HG02571 (cell line): ENCODE data around the gene LNX1.

ENCODE experiments used
- ATAC-seq: cut with Tn5 transposase; IDR thresholded peaks from one replicate; pipeline ENCODE4 v1.9.1; 2021; ENCODE audit warnings: mild to moderate bottlenecking, moderate library complexity; ENCODE audit not compliant: unreplicated experiment

LNX1 gene

DNA sequence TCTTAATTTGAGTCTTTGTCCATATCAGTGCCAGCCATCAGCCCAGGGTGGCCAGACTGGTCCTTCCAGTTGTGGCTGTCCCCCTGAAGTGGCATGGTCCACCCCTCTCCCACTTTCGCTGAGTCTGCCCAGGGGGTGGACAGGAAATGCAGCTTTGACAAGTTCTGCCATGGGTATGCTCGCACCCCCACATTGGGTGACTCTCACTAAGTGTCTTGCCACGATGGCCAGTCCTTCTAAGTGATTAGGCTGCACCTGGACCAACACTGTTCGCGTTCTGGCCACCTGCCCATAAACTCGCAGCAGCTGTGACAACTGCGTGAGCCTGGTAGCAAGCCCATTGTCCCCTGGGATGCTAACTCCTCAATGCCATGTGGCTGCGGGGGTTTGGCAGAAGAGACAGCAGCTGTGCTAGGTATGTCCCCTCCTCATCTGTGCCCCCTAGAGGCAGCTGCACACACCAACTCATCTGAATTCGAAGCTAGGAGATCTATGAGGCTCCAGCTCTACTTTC, 10.0 kb upstream of the LNX1 start:
- ATAC-seq = peak; percentile 66

DNA sequence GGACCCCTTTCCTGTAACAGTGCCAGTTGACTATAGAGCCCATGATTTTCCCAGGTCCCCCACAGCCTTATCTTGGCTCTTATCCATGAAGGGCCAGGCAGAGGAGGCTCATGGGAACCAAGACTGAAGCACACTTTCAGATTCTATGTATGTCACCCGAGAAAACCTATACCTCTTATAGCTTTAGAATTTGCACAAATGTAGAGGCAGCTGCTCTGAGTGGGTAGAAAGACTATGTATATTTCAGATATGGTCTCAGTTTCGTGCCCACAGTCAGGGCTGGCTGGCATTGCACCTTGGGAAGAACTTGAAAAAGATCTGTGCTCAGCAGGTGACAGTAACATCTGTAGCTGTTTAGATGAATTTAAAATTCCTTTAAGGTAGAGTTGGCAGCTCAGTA, 8.3 kb upstream of the LNX1 start:
- peak; percentile 62 for ATAC-seq

DNA sequence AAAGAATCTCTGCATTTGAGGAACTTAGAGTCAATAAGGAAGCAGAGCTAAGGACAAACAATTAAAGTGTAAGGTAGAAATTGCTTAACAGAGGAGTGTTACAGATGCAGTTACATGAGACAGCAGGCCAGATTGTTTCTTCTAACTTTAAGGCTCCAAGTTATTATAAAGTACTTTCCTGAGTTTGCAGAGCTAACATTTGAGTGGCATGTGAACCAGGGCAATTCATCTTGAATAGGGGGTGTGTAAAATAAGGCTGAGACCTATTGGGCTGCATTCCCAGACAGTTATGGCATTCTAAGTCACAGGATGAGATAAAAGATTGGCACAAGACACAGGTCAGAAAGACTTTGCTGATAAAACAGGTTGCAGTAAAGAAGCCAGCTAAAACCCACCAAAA, 7.6 kb upstream of the LNX1 start:
- ATAC-seq = no peak

DNA sequence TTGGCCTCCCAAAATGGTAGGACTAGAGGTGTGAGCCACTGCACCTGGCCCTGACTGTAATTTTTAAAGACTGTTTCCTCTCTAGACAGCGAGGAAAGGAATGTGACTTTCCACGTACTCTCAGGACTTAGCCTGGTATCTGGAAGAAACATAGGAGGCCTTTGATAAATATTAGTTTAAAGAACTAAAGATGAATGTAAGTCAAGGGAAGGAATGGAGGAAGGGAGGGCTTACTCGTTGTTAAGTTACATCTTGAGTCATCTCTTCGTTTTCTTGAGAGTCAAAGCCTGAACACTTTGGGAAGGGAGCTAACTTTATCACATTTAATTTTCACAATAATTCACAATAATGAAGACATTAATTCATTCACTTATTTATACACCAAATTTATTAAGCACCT, 7.2 kb upstream of the LNX1 start:
- ATAC-seq = no peak

DNA sequence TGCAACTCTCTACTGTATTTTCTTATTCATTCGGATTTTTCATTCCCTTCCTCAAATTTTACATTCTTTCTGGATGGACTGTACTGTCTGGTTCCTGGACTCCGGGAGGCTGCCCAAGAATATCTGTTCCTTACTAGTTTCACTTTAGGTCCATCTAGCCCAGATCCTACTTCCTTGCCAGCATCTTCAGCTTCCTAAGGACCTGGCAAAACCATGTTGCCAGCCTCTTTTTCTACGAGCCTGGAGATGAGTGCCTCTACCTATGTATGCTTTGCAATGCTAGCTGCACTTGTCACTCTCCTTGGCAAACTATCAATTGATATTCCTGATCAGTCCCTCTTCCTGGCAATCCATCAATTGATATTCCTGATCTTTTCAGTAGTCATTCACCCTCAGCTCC, 5.6 kb upstream of the LNX1 start:
- no peak for ATAC-seq

DNA sequence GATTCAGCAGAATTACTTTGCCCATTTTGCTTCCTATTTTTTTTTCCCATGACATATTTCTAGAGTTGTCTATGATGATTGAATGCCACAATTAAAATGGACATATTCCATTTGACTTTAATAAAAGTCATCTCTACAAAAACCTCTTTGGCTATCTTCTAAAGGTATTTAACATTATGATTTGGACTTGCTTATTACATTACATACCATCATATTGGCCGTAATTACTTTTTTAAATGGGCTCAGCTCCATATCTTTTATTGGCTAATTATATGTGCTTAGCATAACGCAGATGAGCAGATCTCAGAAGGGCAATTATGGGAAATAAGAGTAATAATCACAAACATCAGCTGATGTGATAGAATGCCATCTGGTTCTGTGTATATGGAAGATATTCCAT, 4.5 kb upstream of the LNX1 start:
- no peak for ATAC-seq

DNA sequence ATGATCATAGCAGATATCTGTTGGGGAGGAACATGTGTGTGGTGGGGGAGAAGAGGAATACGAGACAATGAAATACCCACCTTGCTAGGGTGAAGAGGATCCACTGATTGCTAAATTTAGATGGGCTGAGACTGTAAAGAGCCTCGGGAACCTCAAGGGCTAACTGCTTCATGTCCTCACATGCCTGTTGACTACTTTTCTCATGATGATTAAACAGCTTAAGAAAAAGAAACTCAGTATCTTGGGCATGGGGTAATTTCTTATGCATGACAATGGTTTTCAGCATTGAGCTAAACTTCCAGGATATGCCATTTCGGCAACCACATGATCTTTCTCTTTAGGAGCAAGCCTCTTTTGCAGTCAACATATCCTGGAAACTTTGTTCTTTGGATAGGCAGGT, 3.9 kb upstream of the LNX1 start:
- ATAC-seq = no peak

DNA sequence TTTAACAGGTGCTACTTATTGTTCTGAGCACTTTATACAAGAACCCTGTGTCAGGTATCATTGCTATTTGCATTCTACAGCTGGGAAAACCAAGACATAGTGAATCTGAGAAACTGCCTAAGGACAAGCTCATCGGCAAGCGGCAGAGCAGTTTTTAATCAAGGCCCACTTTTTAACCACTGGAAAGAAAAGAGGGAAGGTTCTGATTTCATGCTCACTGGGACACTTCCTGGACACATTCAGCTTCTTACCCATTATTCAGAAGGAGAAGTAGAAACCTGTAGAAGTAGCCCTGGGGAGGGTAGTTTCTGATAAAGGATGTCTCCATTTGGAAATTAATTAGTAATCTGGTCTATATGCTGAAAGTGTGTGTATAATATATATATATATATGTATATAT, 2.5 kb upstream of the LNX1 start:
- ATAC-seq = no peak

DNA sequence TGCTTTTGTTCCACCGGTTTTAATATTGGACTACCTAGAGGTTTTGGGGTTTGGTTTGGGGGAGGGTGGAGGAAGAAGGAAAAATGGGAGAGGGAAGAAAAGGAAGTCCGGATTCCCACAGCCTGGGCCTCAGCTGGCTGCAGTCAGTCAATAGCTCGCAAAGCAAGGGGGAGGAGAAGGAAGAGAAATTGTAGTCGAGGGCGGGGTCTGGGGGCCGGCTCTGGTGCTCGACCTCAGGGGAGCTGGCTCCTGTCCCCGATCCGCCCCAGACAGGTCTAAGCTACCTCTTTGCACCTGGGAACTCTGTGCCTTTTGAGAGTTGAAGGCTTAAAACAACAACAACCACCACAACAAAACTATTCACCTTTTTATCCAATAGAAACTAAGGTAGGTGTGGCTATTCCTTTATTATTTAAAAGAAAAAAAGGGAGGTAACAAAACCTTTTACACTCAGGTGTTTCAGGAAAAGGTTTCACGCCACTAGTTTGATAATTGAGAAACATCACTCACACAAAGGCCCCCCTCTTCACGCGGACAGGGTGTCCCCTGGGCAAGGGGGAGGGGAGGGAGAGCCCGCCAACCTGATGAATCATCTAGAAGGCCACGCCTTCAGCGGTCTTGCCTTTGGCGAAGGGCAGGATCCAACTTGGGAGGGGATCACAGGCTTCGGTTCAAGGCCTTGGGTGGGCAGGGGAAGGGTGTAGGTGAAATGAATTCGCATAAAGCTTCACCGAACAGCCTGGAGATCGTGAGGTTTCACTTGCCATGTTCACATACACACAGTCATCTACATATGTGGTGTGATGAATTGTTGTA, 1.6 kb upstream of the LNX1 start:
- no peak for ATAC-seq

DNA sequence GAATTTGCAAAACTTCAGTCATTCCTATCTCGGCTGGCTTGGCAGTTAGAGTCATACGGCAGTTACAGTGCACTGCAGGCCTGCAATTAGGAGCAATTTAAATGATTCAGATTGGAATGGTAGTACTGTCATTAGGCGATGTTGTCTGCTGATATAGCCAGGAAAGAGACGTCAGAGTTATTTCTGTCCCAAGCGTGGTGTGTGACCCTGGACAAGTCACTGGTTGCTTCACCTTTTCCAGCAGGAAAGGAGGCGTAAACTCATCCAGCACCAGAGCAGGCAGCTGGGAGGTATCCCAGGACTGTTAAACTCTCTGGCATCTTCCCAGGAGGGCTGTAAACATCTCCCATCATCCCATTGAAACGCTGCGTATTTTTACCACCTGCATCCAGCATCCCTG, 836 bp upstream of the LNX1 start:
- no peak for ATAC-seq

DNA sequence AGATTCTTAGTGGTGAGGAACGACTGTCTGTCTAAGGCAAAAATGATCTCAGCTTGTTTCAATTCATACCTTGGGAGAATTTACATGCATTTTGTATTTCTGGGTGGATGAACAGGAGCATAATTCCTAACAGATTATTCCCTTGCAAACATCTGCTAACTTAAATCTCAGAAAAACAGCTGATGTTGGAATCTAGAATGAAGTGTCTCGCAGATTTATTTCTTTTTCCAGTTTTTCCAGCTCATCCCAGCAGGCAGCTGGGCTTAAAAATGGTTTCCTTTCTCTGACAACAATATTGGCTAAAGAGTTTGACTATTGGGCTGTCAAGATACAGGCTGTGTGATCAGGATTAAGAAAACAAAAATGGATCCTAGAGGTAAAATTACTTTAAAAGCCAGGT, 1.1 kb downstream of the LNX1 start:
- ATAC-seq = no peak

DNA sequence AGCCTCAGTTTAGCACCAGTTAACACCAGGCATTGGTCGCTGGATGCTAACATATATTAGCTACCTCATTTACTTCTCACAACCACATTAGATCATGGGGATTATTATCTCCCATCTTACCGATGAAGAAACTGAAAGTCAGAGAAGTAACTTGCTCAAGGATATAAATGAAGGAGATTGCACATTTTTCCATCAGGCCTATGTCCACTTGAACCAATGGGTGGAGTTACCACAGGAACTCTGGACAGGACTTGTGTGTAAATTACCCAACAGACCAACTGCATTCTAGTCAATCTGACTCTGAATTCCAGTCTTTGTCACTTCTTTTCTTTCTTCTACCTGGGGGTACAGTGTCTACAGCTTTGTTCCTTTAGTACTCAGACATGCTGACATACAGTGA, 1.8 kb downstream of the LNX1 start:
- no peak for ATAC-seq

DNA sequence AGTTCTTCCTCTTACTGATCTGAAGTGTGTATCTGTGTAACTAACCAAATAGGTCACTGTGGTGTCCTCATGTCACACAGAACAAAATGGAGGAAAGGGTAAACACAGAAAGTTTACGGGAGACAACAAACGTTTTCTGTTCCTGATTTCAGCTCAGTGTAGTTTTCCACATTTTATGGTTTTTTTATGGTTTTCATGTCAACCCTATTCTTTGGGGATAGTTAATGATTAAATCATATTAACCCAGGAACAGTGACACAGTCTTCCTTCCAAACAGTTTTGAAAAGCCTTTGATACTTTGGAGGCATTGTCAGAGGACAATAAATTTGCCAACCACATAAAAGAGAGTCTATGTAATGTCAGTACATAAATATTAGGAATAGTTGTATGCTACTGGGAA, 4.2 kb downstream of the LNX1 start:
- ATAC-seq = no peak

DNA sequence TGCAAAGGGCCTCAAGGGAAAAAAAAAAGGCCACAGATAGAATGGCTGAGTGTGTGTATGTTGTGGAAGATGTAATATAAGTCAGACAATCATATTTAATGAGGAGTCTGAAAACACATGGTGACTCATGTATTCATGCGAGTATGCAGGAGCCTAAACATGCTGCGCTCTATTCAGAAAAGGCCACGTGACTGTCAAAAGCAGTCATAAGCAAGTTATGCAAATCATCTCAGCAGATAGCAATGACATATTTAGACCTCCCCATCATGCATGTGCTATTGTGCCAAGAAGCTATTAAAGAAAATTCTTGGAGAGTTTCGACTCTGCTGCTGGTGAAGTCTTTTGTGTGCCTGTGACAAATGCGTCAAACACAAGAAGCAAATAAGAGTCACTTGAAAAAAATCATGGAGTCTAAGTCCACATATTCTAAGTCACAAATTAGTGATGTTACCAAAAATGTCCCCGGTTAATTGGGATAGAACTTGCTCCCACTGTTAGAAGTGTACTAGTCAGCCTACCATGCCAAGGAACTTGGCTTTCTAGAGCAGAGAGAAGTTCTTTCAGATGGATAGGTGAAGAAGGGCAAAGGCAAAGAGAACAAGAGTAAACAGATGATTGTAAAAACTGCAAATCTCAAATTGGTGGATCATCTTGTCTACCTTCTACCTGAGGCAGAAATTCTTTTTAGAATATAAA, 5.0 kb downstream of the LNX1 start:
- ATAC-seq = no peak

DNA sequence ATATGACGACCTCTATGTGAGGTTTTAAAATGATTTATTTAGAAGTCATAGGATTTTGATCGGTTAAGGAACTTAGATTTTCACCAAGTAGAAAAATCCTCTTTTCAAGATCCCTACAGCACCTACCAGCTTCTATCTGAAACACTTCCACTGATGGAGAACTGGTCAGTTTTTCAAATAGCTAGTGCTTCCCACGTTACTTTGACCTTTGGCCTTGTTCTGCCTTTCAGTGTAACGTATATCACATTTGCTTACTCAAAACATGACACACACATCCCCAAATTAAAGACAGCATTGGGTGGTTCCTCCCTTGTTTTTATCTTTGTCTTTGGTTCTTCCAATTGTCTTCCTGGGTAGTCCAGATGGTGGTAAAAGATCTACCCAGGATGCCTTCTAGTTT, 6.6 kb downstream of the LNX1 start:
- ATAC-seq = no peak

DNA sequence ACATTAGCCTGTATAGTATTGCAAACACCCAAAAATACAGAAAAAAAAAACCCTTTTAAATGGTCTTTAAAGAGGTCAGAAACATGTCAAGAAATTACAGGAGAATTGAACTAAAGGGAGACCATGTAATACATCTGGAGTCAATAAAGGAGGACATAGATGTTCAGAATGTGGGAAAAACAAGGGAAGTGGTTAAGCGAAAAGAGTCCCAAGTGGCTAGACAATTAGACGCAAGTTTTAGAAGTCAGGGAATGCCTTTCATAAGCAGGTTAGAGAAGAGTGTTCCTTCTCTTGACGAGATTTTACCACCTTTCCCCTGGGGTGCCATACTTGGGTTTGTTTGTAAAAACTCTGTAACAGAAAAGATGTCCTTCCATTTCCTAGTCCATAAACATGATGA, 7.8 kb downstream of the LNX1 start:
- ATAC-seq = no peak

DNA sequence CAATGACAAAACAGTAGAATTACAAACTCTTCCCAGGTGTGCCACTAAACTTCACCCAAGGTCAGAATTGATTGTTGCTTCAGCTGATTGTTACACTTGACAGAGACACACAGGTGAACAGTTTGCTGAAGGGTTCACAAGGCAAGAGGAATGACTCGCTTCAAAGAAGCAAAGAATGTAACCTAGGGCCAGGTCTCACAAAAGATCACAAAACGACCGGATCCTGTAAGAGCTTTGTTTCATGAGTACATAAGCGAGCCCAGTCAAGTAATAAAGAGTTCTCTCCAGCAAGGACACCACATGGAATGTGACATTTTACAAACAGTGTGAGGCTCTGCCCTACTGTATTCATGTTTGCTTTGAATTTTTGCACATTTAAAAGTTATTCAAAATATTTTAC, 9.1 kb downstream of the LNX1 start:
- no peak for ATAC-seq

DNA sequence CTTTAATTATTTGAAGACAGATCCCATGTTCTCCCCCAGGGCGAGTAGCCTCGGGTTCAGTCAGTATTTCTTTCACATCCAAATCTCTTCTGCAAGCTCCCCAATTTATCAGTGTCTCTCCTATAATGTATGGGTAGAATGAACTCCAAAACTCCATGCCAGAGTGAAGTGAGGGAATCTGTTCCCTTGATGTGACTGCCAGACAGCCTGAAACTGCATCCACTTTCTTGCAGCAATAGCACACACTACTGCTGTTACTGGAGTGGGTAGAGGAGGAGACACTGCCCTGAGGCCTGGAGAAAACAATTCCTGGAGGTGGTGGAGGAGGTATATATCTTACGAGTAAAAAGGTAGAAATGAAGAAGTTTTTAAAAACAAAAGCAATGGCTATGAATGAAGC, 11.0 kb downstream of the LNX1 start:
- ATAC-seq = no peak

DNA sequence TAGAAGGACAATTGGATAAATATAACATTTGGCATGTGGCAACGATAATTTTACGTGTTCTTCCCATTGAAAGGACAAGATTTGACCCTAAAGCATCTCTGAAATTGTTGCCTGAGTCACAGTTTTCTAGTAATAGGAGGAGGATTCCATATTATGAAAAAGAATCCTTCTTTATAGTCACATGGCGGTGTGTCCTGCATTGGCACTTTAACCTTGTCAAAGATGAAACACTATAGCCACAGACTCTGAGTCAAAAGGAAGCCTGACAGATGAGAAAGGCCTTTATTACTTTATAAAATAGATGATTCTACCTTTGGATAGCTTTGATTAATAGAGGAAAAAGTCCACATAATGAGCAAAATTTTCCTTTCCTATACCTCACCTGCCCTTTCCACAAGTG, 11.5 kb downstream of the LNX1 start:
- ATAC-seq = no peak

DNA sequence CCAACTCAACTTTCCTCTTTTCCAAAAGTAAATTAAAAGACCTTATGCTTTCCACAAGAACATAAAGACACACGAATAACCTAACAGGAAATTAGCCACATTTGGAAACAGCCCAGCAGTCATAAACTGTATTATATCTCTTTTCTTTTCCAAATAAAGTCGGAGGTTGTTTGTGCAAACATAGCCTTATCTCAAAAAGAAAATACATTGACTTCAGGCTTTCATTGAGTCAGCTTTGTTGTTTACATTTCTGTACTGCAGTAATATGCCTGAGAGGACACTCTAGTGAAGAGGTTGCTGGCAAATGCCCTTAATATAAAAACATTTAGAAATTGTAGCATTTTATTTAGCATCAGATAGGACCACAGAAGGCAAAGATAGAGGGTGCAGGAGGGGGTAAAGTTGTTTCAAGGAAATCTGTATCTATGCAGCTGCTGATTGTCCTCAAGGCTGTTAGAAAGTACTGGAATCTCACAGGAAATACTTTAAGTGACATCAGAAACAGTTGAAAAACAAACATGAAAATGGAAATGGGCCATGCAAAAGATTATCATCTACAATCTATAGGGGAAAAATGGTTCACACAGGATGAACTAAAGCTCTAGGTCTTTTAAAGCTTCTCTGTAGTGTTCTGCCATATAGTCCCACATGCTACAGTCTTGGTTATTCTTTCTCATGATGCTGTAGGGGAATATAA, 14.5 kb downstream of the LNX1 start:
- no peak for ATAC-seq

DNA sequence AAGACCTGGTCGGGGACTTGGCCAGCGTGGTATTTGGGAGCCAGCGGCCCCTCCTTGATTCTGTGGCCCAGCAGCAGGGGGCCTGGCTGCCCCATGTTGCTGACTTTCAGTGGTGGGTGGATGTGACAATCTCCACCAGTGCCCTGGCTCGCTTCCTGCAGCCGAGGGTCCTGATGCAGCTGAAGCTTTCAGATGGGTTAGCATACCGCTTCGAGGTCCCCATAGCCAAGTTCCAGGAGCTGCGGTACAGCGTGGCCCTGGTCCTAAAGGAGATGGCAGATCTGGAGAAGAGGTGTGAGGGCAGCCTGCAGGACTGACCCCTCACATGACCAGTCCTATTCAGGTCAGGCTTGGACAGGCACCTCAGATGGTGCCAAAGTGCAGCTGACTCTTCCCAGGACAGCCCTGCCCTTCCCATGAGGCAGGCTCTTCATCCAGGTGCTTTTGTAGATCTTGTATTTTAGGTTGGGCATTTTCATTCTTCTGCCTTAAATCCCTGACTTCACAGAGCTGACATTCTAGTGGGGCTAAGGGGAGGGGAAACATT, 15.1 kb downstream of the LNX1 start:
- no peak for ATAC-seq

DNA sequence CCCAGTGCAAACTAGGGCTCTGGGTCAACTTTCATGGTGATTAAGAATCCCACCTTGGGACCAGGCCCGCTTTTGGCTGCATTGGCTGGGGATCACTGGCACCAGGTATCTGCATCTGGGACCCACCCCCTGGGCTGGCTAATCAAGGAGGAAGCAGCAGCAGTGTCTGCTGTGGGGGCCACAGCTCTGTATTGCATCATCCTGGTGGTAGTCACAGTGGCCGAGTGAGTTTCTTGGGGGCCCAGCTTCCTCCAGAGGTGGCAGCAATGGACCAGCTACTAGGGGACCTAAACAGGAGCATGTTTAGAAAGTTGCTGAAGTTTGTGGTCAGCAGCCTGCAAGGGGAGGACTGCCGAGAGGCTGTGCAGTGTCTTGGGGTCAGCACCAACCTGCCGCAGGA, 15.7 kb downstream of the LNX1 start:
- no peak for ATAC-seq
